NOMO-1 treated with DMSO at 0.1 percent for 48 hours (cell line): ENCODE data around the gene ERCC3.
A peak's percentile ranks its signal among the peaks of the same experiment; 100 is the strongest.

Source experiments
- DNase-seq: peaks from one replicate; lab custom pipeline; 2025; ENCODE audit not compliant: unreplicated experiment; lab: John Stamatoyannopoulos, UW

ERCC3 gene

GRCh38 chr2:127293748-127294562 is at the start of gene ERCC3:
TSS of gene ERCC3 (minus strand) at chr2:127294144. CDS start at chr2:127294081, 63 bp downstream.
- DNase-seq = peak; percentile 66

GRCh38 chr2:127343277-127343676 is 49.3 kb upstream of the ERCC3 start:
- no peak for DNase-seq

- peak; percentile 58 for DNase-seq
Measured at GRCh38 chr2:127342101-127342500, 48.2 kb upstream of the ERCC3 start.

GRCh38 chr2:127332335-127332734 is 38.4 kb upstream of the ERCC3 start:
- DNase-seq = no peak

- no peak for DNase-seq
Measured at GRCh38 chr2:127330753-127331152, 36.8 kb upstream of the ERCC3 start.

GRCh38 chr2:127326289-127326945 is 32.5 kb upstream of the ERCC3 start:
- no peak for DNase-seq

- DNase-seq = no peak
Measured at GRCh38 chr2:127324635-127325034, 30.7 kb upstream of the ERCC3 start.

- DNase-seq = no peak
Measured at GRCh38 chr2:127321303-127321702, 27.4 kb upstream of the ERCC3 start.

- no peak for DNase-seq
Measured at GRCh38 chr2:127320586-127321275, 26.8 kb upstream of the ERCC3 start.

GRCh38 chr2:127320067-127320466 is 26.1 kb upstream of the ERCC3 start:
- no peak for DNase-seq

- DNase-seq = peak; percentile 7
Measured at GRCh38 chr2:127314193-127314988, 20.4 kb upstream of the ERCC3 start.

- peak; percentile 69 for DNase-seq
Measured at GRCh38 chr2:127313406-127313805, 19.5 kb upstream of the ERCC3 start.

- no peak for DNase-seq
Measured at GRCh38 chr2:127310980-127311379, 17.0 kb upstream of the ERCC3 start.

- no peak for DNase-seq
Measured at GRCh38 chr2:127309468-127309867, 15.5 kb upstream of the ERCC3 start.

- no peak for DNase-seq
Measured at GRCh38 chr2:127308586-127309138, 14.7 kb upstream of the ERCC3 start.

GRCh38 chr2:127305990-127306585 is 12.1 kb upstream of the ERCC3 start:
- peak; percentile 81 for DNase-seq

- DNase-seq = no peak
Measured at GRCh38 chr2:127302168-127302567, 8.2 kb upstream of the ERCC3 start.

GRCh38 chr2:127293386-127293747 is 577 bp downstream of the ERCC3 start:
- peak; percentile 18 for DNase-seq

GRCh38 chr2:127288274-127288673 is 5.7 kb downstream of the ERCC3 start:
- DNase-seq = no peak

GRCh38 chr2:127283275-127283674 is 10.7 kb downstream of the ERCC3 start:
- DNase-seq = no peak
